A673 (cell line): ENCODE measurements around the gene GATAD2A. TPM values are rescaled to one million over a fixed set of nuclear protein-coding genes. Genes with fewer than 3 reads are reported as not detected.

ENCODE experiments used
- BruUV-seq: library from RNA; stranded (reverse); fragments of 400-500 nt; replicated peaks from 2 replicates; lab custom pipeline; 2021; lab: Mats Ljungman, UMichigan
- CTCF ChIA-PET: fragments of 300-600 bp; sonication (Branson Sonifier 250); formaldehyde crosslinking; loops from one replicate; lab custom pipeline; 2022; ENCODE audit warnings: antibody characterized with exemption; lab: Charles Lee
- POLR2A ChIA-PET: fragments of 300-600 bp; sonication (Branson Sonifier 250); formaldehyde crosslinking; loops from one replicate; lab custom pipeline; 2022; ENCODE audit warnings: antibody characterized with exemption; ENCODE audit not compliant: low non-redundant PET; lab: Charles Lee
- DNase-seq: peaks from one replicate; pipeline ENCODE4 v3.0.0-alpha.2; 2015; ENCODE audit warnings: low spot score
- H3K27ac ChIP-seq: fragments of 200-600 bp; sonication (generic); 2 replicates; pipeline ENCODE4 v1.5.1; 2016; ENCODE audit warnings: mixed run types, low read depth, mild to moderate bottlenecking, mixed read lengths, antibody characterized with exemption, low read length; ENCODE audit not compliant: poor library complexity, severe bottlenecking
- H3K27me3 ChIP-seq: fragments of 200-600 bp; sonication (generic); replicated peaks from 2 replicates; pipeline ENCODE4 v1.6.1; 2017; ENCODE audit warnings: mixed run types, low read depth, mild to moderate bottlenecking, mixed read lengths, antibody characterized with exemption, low read length; ENCODE audit not compliant: insufficient read depth, poor library complexity
- H3K36me3 ChIP-seq: fragments of 200-600 bp; sonication (generic); 2 replicates; pipeline ENCODE4 v1.6.1; 2016; ENCODE audit warnings: mixed run types, mild to moderate bottlenecking, mixed read lengths, antibody characterized with exemption, low read length; ENCODE audit not compliant: insufficient read depth, poor library complexity, severe bottlenecking
- H3K4me1 ChIP-seq: fragments of 200-600 bp; sonication (generic); 2 replicates; pipeline ENCODE4 v1.6.1; 2017; ENCODE audit warnings: mixed run types, mild to moderate bottlenecking, mixed read lengths, antibody characterized with exemption, low read length; ENCODE audit not compliant: insufficient read depth, poor library complexity, severe bottlenecking
- H3K4me3 ChIP-seq: fragments of 200-600 bp; sonication (generic); 2 replicates; pipeline ENCODE4 v1.5.1; 2016; ENCODE audit warnings: low read depth, mixed run types, mild to moderate bottlenecking, mixed read lengths, low read length; ENCODE audit not compliant: poor library complexity, severe bottlenecking
- H3K9me3 ChIP-seq: fragments of 200-600 bp; sonication (generic); 2 replicates; pipeline ENCODE4 v1.6.1; 2016; ENCODE audit warnings: mixed run types, low read depth, mild to moderate bottlenecking, mixed read lengths, antibody characterized with exemption, low read length; ENCODE audit not compliant: poor library complexity, severe bottlenecking
- EZH2 ChIP-seq: fragments of 200-600 bp; sonication (generic); IDR thresholded peaks from 2 replicates; pipeline ENCODE4 v1.6.1; 2017; ENCODE audit warnings: borderline replicate concordance, low read depth, mild to moderate bottlenecking, mixed read lengths, antibody characterized with exemption, low read length; ENCODE audit not compliant: poor library complexity, severe bottlenecking
- intact Hi-C: fragments of 100-400 bp; cut with micrococcal nuclease; formaldehyde crosslinking; loops from one replicate; pipeline ENCODE4 v1.10.0; 2022; ENCODE audit not compliant: unreplicated experiment
- total RNA-seq: library from RNA; stranded (reverse); gene quantifications from 2 replicates; pipeline ENCODE4 v1.2.3, GENCODE V29; 2021
- TF ChIP-seq, protein P1 (sequence below): fragments of 300-800, 200-600 bp; sonication (generic); conservative IDR thresholded peaks from 2 replicates; pipeline ENCODE4 v1.5.1; 2017; ENCODE audit warnings: low read depth, mild to moderate bottlenecking, antibody characterized with exemption, low read length, moderate library complexity, mixed read lengths

The GATAD2A gene
- total RNA-seq, 1 experiment from 2014 or later = 218 TPM

GRCh38 chr19:19426799-19427198 is 21.3 kb downstream of the GATAD2A start:
- no peaks in the 10 kb centered on the region for H3K27me3 ChIP-seq
- BruUV-seq = no TSS peak
- H3K4me3 ChIP-seq = no peak overlapping the region
- peaks cover 9% of the 10 kb centered on the region for H3K4me1 ChIP-seq
- H3K36me3 ChIP-seq = no peaks in the 10 kb centered on the region
- POLR2A ChIA-PET = interaction anchor here (0.6 kb wide), 1 partner anchor 258 kb away, joined by 4 read pairs; no protein-coding TSS in a partner anchor
- CTCF ChIA-PET = no interaction called here
- no peak overlapping the region for H3K27ac ChIP-seq
- H3K9me3 ChIP-seq = no peaks in the 10 kb centered on the region
- TF ChIP-seq EZH2 = no peak
- TF ChIP-seq, protein P1, sequence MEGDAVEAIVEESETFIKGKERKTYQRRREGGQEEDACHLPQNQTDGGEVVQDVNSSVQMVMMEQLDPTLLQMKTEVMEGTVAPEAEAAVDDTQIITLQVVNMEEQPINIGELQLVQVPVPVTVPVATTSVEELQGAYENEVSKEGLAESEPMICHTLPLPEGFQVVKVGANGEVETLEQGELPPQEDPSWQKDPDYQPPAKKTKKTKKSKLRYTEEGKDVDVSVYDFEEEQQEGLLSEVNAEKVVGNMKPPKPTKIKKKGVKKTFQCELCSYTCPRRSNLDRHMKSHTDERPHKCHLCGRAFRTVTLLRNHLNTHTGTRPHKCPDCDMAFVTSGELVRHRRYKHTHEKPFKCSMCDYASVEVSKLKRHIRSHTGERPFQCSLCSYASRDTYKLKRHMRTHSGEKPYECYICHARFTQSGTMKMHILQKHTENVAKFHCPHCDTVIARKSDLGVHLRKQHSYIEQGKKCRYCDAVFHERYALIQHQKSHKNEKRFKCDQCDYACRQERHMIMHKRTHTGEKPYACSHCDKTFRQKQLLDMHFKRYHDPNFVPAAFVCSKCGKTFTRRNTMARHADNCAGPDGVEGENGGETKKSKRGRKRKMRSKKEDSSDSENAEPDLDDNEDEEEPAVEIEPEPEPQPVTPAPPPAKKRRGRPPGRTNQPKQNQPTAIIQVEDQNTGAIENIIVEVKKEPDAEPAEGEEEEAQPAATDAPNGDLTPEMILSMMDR = no peak
- no peak for DNase-seq
- intact Hi-C loops = no loop called here

- Histone ChIP-seq H3K36me3 (no peaks in the 10 kb centered on the region), H3K27me3 (no peaks in the 10 kb centered on the region), H3K9me3 (no peaks in the 10 kb centered on the region), H3K4me1 (peaks cover 9% of the 10 kb centered on the region), H3K27ac (no peak overlapping the region), H3K4me3 (no peak overlapping the region)
- DNase-seq = no peak
- TF ChIP-seq EZH2 = no peak
- TF ChIP-seq, protein P1 = no peak
- POLR2A ChIA-PET = interaction anchor here (0.6 kb wide), 1 partner anchor 258 kb away, joined by 4 read pairs; no protein-coding TSS in a partner anchor
- intact Hi-C loops = no loop called here
- CTCF ChIA-PET = no interaction called here
- BruUV-seq = no TSS peak
These were observed 21.8 kb downstream of the GATAD2A start for GRCh38 chr19:19427302-19427701.

- DNase-seq = no peak
- Histone ChIP-seq H3K36me3 (no peaks in the 10 kb centered on the region), H3K27me3 (no peaks in the 10 kb centered on the region), H3K4me1 (peaks cover 9% of the 10 kb centered on the region), H3K9me3 (no peaks in the 10 kb centered on the region), H3K4me3 (no peak overlapping the region), H3K27ac (no peak overlapping the region)
- BruUV-seq = no TSS peak
- intact Hi-C loops = no loop called here
- ChIA-PET POLR2A (no interaction called here), CTCF (no interaction called here)
- no peak for TF ChIP-seq EZH2
- TF ChIP-seq, protein P1 = no peak
These were observed 22.5 kb downstream of the GATAD2A start for GRCh38 chr19:19427944-19428343.
